Motor neuron (in vitro differentiated cells): ENCODE data around the gene SCAMP4. TPM values are rescaled to one million over a fixed set of nuclear protein-coding genes. Genes with fewer than 3 reads are reported as not detected.

Source experiments
- ATAC-seq, 8 experiments: fragments of 200-7000 bp; cut with Tn5 transposase; replicated peaks in 6 of 8; 2 replicates each; pipeline ENCODE4 v1.8.0; 2021; ENCODE audit warnings: mild to moderate bottlenecking in 8 of 8, moderate library complexity in 8 of 8
- H3K27ac ChIP-seq, 2 donors: fragments of 250-450 bp; sonication (Bioruptor Pico); 2 replicates each; pipeline ENCODE4 v1.9.0; 2021; ENCODE audit warnings: antibody characterized with exemption in 2 of 2, mild to moderate bottlenecking in 2 of 2, moderate library complexity in 1 of 2
- H3K4me1 ChIP-seq, 2 donors: fragments of 250-450 bp; sonication (Bioruptor Pico); replicated peaks in 1 of 2; 2 replicates each; pipeline ENCODE4 v1.6.1; 2021; ENCODE audit warnings: antibody characterized with exemption in 2 of 2, mild to moderate bottlenecking in 2 of 2, moderate library complexity in 1 of 2
- H3K4me3 ChIP-seq, 5 donors: fragments of 250-450 bp; sonication (Bioruptor Pico); 2 replicates each; pipeline ENCODE4 v1.9.0; 2021; ENCODE audit warnings: antibody characterized with exemption in 5 of 5, mild to moderate bottlenecking in 5 of 5, moderate library complexity in 4 of 5
- WGBS, 10 experiments: fragments of 450-650 bp; shearing (Covaris generic); methylation state at CpG; one replicate each; pipeline ENCODE4 v1.0.0; 2022; 5-methylcytosine and 5-hydroxymethylcytosine counted together
- in situ Hi-C, 9 experiments: fragments of 400-800 bp; cut with MboI; loops; one replicate each; pipeline ENCODE4 v1.15.0; 2021; ENCODE audit warnings: low sequenced_read_pairs in 9 of 9, low pct_unique_long_range_greater_than_20kb in 2 of 9; ENCODE audit not compliant: unreplicated experiment in 9 of 9
- total RNA-seq, 8 experiments: library from RNA; unstranded; fragments of 300-600 nt; gene quantifications; 2 replicates each; pipeline versions ENCODE4 v1.2.3 to v1.2.4, GENCODE V29; 2022

SCAMP4 gene
- total RNA-seq, 8 experiments from 2014 or later, result 8.4 to 47.8 (median 24.1) TPM

DNA sequence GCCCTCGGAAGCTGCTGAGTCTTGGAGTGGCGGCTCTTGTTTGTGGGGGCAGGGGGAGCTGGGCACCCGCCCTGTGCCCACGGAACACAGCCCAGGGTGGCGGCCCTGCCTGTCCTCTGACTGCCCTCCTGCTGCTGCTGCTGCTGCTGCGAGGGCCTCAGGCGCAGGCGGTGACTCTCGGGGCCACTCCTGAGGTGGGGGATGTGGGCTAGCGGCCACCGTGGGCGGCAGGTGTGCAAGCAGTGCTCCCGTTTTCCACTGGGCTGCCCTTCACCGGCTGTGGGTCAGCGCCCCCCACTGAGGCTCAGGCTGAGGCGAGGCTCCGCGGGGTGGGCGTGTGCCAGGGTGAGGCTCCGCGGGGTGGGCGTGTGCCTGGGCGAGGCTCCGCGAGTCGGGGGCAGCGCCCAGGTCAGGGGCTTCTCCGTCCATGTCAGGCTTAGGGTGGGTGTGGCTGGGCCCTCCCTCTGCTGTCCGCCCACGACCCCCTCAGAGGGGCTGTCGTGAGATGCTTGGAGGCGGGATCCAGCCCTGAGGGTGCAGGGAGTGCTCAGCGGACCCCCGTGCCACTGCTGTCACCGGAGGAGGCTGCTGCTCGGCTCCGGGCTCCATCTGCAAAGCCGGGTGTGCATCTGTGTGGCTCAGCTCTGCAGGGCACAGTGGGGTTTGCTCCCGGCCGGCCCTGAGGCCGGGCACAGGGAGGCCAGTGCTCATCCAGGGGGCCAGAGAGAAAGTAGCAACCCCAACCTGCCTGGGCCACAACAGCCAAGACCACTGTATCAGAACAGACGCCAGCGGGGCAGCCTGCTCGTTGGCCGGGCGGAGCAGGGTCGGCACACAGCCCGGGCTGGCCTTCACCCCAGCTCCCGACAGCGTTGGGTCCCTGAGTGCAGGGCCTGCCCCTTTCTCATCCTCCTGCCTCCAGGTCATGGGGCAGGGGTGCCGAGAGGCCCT, 50.2 kb downstream of the SCAMP4 start:
- in situ Hi-C loops, result no loop called here
- Histone ChIP-seq H3K4me1 (no peaks in the 10 kb centered on the region), H3K27ac (no peak overlapping the region), H3K4me3 (no peak overlapping the region)
- WGBS, 10 experiments, result 81 to 88% (median 82%) methylated on average over 4 to 5 of the region's 51 CpGs; no CpG with 5 or more reads in 7 of the 10 experiments
- ATAC-seq, result peak in 5 of 8 experiments; percentile 5 to 28 (median 21)

DNA sequence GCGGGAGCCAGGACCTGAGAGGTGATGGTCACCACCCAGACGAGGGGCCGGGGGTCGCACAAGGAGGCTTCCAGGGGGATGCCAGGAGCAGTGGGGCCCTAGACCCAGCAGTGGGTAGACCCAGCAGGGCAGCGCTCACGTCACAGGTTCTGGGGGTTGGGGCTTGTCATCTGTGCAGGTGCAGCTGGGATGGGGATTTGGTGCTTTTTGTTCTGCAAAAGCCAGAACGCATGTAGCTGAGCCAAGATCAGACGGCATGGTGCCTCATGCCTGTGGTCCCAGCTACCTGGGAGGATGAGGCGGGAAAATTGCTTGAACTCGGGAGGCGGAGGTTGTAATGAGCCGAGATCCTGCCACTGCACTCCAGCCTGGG, 50.9 kb downstream of the SCAMP4 start:
- H3K27ac ChIP-seq, result no peak overlapping the region
- ATAC-seq, result no peak
- H3K4me1 ChIP-seq, result no peaks in the 10 kb centered on the region
- in situ Hi-C loops, result no loop called here
- no peak overlapping the region for H3K4me3 ChIP-seq
- WGBS, 10 experiments, result 100% methylated on average over 2 of the region's 12 CpGs; no CpG with 5 or more reads in 9 of the 10 experiments

DNA sequence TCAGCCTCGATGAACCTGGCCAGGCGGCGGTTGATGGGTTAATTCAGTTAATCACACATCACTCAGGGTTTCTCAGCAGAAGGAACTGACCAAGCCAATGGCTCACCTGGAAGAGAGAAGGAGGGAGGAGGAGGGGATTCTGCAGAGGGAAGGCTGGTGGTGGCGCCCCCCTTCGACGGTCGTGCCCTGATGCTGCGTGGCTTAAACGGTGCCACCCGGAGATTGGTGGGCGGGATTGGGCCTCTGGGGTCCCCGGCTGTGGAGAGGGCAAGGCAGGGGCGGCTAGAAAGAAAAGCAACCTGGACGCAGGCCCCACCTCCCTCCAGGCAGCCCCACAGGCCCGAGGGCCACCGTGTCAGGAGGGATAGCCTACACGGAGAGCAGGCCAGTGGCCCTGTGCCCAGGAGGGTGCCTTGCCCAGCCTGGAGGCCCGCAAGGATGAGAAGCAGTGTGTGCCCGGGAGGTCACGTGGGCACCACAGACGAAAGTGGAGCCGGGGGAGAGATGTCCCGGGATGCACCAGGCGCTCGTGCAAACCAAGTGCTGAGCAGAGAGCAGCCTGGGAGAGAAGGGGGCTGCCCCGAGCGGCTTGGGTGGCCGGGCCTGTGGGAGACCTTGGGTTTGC, 51.8 kb downstream of the SCAMP4 start:
- WGBS, 10 experiments, result 60 to 100% (median 87%) methylated on average over 1 to 3 of the region's 28 CpGs; no CpG with 5 or more reads in 7 of the 10 experiments
- in situ Hi-C loops, result no loop called here
- H3K4me1 ChIP-seq, result no peaks in the 10 kb centered on the region
- H3K4me3 ChIP-seq, result no peak overlapping the region
- no peak for ATAC-seq
- no peak overlapping the region for H3K27ac ChIP-seq

DNA sequence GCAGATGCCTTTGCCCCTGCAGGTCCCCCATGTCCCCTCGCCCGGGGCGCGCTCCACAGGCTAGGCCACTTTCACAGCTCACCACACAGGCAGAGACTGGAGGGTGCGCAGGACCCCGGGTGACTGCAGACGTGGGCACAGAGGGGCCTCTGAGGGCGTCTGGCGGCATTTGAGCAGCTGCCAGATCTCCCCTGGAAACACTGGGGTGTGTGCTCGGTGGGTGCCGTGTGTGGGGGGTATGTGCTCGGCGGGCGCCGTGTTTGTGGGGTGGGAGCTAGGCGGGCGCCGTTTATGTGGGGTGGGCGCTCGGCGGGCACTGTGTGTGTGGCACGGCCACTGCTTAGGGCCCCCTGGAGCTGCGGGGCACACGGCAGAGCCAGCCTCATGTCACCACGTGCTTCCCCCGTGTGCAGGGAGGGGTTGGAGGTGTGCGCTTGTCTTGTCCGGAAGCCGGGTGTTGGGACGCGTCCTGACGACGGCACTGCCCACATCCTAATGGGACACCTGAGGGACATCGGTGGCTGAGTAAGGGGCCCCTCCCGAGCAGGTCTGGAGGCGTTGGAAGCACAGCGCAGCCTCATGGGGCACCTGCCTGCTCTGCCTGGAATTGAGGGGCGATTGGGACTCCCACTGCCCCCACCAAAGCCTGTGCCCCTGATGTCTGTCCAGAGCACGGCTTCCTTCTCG, 52.5 kb downstream of the SCAMP4 start:
- no peaks in the 10 kb centered on the region for H3K4me1 ChIP-seq

DNA sequence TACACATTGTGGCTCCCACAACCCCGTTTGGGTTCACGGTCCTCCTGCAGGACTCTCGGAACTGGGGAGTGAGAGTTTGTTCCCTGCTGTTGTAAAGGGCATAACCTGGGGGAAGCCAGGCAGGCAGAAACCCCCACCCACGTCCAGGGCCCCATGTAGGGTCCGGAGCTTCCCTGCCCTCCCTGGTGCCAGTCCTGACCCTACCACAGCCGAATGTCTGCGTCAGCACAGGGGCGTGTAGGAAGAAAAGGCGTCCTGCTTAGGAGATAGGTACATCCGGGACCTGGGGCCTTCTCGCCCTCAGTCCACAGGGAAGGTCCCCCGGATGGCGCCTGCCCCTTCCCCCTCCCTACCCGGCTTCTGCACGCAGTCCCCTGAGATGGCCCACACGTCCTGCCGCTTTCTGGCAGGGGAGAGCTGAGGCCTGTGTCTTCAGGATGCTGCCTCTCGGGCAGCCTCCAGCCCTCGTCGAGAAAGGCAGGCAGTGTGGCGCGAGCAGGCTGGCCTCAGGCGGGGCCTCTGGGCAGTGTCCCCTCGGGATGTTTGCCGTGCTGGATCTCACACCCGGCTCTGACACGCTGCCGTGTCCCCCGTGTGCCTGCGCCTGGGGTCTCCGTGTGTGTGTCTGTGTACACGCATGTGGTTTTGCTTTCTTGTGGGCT, 54.9 kb downstream of the SCAMP4 start:
- Histone ChIP-seq H3K27ac (no peak overlapping the region), H3K4me3 (no peak overlapping the region), H3K4me1 (no peaks in the 10 kb centered on the region)
- ATAC-seq, result peak in 1 of 8 experiments; percentile 2
- in situ Hi-C loops, result no loop called here
- WGBS, 10 experiments, result 87 to 100% (median 100%) methylated on average over 1 to 7 of the region's 32 CpGs; no CpG with 5 or more reads in 4 of the 10 experiments

More for the DNA sequence above, 52.5 kb downstream of the SCAMP4 start:
- Histone ChIP-seq H3K27ac (no peak overlapping the region), H3K4me3 (no peak overlapping the region)
- in situ Hi-C loops, result no loop called here
- peak in 2 of 8 experiments; percentile 9 to 21 for ATAC-seq
- 80 to 93% (median 87%) methylated on average over 2 to 3 of the region's 40 CpGs; no CpG with 5 or more reads in 7 of the 10 experiments for WGBS, 10 experiments

DNA sequence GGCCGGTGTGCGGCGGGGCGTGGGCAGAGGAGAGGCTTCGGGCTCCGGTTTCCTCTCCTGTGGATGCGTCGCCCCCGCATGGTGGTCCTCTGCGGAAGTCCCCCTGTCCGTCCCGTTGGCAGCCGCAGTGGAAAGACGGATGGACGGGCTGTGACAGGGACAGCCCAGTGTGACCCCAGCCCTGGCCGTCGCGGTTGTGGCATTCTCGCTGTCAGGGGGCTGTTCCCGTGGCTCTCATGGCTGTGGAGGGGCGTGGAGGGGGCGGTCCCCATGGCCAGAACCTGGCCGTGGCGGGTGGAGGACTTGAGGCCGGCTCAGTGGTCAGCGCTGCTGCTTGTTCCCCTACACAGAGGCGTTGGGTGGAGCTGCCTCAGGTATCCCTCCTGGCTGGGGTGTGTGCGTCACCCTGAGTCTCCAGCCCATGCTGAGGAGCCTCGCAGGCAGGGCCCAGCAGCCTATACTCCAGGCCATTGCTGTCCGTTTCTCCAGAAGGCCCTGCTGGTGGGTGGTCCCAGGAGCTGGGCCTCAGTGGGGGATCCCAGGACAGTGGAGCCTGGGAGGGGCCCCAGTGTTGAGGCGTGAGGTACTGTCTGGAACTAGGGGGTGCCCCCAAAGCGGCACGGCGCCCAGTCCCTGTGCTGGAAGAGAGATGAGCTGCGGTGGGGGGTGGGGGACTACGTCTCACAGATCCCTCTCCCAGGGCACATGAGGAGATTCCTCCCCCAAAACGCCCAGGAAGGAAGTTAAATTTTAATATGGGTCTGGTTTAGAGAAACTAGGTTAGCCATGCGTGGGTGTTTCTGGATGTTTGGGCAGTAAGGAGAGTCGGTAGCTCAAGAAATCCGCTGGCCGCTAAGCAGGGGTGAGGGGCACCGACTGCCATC, 56.0 kb downstream of the SCAMP4 start:
- in situ Hi-C loops, result no loop called here
- WGBS, 10 experiments, result 60 to 100% (median 90%) methylated on average over 1 to 10 of the region's 42 CpGs; no CpG with 5 or more reads in 2 of the 10 experiments
- ATAC-seq, result peak in 2 of 8 experiments; percentile 10 to 11
- no peak overlapping the region for H3K4me3 ChIP-seq
- no peaks in the 10 kb centered on the region for H3K4me1 ChIP-seq
- no peak overlapping the region for H3K27ac ChIP-seq

DNA sequence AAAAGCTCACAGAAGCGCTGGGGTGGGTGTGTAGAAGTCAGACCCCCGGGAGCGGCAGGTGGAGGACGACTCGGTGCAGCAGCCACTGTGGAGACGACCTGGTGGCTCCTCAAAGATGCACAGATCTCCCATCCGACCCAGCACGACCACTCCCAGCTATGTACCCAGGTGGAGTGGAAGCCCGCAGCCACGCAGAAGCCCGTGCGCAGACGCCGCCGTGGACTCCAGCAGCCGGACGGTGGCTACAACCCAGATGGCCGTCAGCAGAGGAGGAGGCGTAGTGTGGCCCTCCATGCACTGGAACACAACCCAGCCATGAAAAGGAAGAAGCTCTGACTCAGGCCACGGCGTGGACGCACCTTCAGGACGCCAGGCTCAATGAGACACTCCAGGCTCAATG, 57.5 kb downstream of the SCAMP4 start:
- peak in 1 of 8 experiments; percentile 7 for ATAC-seq
- H3K4me3 ChIP-seq, result no peak overlapping the region
- no peak overlapping the region for H3K27ac ChIP-seq
- WGBS, 10 experiments, result 87 to 100% (median 100%) methylated on average over 1 to 12 of the region's 23 CpGs; no CpG with 5 or more reads in 5 of the 10 experiments
- in situ Hi-C loops, result no loop called here
- no peaks in the 10 kb centered on the region for H3K4me1 ChIP-seq

DNA sequence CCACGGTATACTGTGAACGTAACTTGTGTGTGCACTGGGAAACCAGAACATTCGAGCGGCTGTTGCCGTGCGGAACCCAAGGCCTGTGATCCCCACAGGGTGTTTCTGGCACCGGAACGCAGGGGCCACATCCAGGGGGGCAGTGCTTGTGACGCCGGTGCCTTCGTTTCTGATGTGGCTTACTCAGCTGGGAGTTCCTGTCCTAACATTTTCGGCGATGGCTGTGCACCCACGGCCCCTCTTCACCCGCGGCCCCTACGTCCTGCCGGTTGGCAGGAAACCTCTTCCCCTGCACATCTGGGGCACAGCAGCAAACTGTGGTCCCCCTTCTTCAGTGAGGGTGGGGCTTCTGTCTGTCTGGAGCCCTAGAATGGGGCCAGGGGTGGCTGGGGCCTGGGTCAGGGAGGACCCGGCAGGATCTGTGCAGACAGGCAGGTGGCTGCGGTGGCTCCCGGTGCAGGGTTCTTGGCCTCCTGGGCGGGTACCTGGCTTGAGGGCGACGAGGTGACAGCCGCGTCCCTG, 61.9 kb downstream of the SCAMP4 start:
- no peak overlapping the region for H3K4me3 ChIP-seq
- peak in 1 of 8 experiments; percentile 10 for ATAC-seq
- in situ Hi-C loops, result no loop called here
- 69 to 100% (median 98%) methylated on average over 1 to 9 of the region's 26 CpGs; no CpG with 5 or more reads in 3 of the 10 experiments for whole genome bisulfite sequencing, 10 experiments
- H3K4me1 ChIP-seq, result no peaks in the 10 kb centered on the region
- no peak overlapping the region for H3K27ac ChIP-seq

DNA sequence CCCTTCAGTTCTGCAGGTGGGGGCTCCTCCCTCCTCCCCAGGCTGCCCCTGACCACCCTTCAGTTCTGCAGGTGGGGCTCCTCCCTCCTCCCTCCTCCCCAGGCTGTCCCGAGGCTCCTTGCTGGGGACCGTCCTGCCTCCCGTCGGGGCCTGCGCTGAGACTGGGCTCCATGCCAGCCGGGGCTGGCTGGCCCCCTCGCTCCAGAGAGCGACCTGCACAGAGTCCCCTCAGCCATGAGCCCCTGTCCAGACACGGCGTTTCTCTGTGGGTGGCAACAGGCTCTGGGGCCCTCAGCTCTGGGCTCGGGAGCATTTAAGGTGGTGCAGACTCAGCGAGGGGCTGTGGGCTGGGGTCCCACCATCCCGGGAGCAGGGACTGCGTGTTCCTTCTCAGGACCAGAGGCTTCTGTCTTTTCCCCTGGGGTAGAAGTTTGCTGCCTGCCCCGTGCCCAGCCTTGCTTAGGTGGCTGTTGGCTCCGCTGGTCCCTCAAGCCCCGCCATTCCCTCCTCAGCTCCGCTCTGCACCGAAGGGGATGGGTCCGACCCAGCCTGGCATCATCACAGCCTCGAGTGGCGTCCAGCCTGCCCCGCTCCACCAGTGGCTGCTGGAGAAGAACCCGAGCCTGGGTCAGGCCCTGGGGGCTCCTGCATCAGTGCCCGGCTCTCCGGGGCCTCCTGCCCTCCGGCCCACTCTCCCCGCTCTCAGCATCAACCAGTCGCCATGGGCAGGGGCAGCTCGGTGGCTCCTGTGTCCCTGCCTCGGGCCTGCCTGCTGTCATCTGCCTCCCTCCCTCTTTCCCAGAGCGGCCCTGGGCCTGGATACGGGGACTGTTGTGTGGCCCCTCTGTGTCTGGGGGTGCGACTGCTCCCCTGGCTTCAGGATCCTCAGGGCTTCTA, 63.3 kb downstream of the SCAMP4 start:
- no peak overlapping the region for H3K4me3 ChIP-seq
- in situ Hi-C loops, result no loop called here
- no peak overlapping the region for H3K27ac ChIP-seq
- no peaks in the 10 kb centered on the region for H3K4me1 ChIP-seq
- ATAC-seq, result peak in 5 of 8 experiments; percentile 21 to 84 (median 47)
- 80 to 100% (median 99%) methylated on average over 1 to 8 of the region's 34 CpGs; no CpG with 5 or more reads in 6 of the 10 experiments for WGBS, 10 experiments

DNA sequence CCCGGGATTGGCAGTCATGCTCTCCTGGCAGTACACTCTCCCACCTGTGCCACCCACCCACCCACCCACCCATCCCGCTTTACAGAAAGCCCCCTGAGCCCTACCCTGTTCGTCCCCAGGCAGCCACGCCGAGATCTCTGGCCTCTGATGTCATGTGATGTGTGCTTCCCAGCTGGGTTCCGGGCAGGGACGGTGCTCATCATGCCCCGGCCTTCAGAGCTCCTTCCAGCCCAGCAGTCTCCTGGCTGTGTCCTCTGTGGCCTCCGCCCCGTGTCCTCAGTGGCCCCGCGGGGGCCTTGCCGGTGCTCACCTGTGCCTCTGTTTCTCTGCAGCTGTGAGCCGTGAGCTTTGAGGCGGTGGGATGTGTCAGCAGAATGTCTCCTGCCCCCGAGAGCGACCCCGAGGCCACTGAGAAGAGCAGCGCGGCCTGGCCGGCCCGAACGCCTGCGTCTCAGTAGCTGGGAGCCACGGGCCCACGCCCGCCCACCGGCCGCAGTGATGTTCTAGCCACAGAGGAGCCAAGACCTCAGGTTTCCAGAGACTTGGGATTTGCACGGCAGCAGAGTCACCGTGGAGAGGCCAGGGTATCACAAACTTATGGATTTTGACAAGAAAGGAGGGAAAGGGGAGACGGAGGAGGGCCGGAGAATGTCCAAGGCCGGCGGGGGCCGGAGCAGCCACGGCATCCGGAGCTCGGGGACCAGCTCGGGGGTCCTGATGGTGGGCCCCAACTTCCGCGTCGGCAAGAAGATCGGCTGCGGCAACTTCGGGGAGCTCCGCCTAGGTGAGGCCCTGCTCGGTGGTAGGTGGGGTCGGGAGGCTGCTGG, 64.2 kb downstream of the SCAMP4 start:
- no peak overlapping the region for H3K27ac ChIP-seq
- 81 to 97% (median 95%) methylated on average over 3 to 9 of the region's 49 CpGs; no CpG with 5 or more reads in 7 of the 10 experiments for WGBS, 10 experiments
- no peak overlapping the region for H3K4me3 ChIP-seq
- in situ Hi-C loops, result no loop called here
- H3K4me1 ChIP-seq, result no peaks in the 10 kb centered on the region
- no peak for ATAC-seq
